BLaER1 (cell line): ENCODE measurements around the gene EFCAB12.
"Not testable (repeated sequence)": the region's sequence is repeated elsewhere in the genome, so short reads cannot be mapped to it uniquely, and the experiment has no call there.

Experiments
- H3K27ac ChIP-seq: shearing (Covaris generic); formaldehyde crosslinking; 2 replicates; pipeline ENCODE4 v1.8.1; 2022
- H3K27me3 ChIP-seq: shearing (Covaris generic); formaldehyde crosslinking; 2 replicates; pipeline ENCODE4 v1.8.1; 2022
- H3K36me3 ChIP-seq: shearing (Covaris generic); formaldehyde crosslinking; 2 replicates; pipeline ENCODE4 v1.8.1; 2022
- H3K4me1 ChIP-seq: shearing (Covaris generic); formaldehyde crosslinking; 2 replicates; pipeline ENCODE4 v1.8.1; 2022
- H3K4me2 ChIP-seq: shearing (Covaris generic); formaldehyde crosslinking; 2 replicates; pipeline ENCODE4 v1.8.1; 2022
- H3K4me3 ChIP-seq: shearing (Covaris generic); formaldehyde crosslinking; 2 replicates; pipeline ENCODE4 v1.8.1; 2022
- H3K9ac ChIP-seq: shearing (Covaris generic); formaldehyde crosslinking; 2 replicates; pipeline ENCODE4 v1.8.1; 2022
- H3K9me3 ChIP-seq: shearing (Covaris generic); formaldehyde crosslinking; 2 replicates; pipeline ENCODE4 v1.8.1; 2022
- H4K20me1 ChIP-seq: shearing (Covaris generic); formaldehyde crosslinking; 2 replicates; pipeline ENCODE4 v1.8.1; 2022
- Cebpa-rat ChIP-seq: shearing (Covaris generic); IDR thresholded peaks from 2 replicates; pipeline ENCODE4 v1.8.1; 2022

EFCAB12 gene

DNA sequence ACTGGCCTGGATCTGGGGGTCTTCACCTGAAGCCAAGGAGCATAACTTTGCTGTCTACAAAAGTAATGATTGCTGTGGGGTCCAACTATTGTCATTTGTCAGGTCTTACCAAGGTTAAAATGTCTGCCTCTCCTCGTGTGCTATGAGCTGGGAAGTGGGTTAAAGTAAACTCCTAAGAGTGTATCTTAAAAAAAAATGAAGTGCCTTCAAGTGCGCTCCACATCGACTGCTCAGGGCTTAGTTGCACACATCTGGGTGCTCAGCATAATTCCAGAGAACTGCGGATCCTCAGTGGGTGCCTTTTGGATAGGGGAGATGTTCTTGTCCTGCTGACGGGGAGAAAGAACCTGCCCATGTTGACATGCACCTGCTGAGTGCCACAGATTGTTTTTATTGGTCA, 40.9 kb downstream of the EFCAB12 start:
- Histone ChIP-seq H3K9ac (no peak overlapping the region), H3K4me2 (no peak overlapping the region), H3K9me3 (no peaks in the 10 kb centered on the region), H3K36me3 (peaks cover 67% of the 10 kb centered on the region), H3K27me3 (no peaks in the 10 kb centered on the region), H4K20me1 (peaks cover 17% of the 10 kb centered on the region), H3K4me3 (no peak overlapping the region), H3K27ac (no peak overlapping the region), H3K4me1 (peaks cover 25% of the 10 kb centered on the region)
- no peak for TF ChIP-seq Cebpa-rat

- Histone ChIP-seq H3K27me3 (no peaks in the 10 kb centered on the region), H3K9me3 (no peaks in the 10 kb centered on the region), H3K4me3 (no peak overlapping the region), H3K36me3 (peaks cover 67% of the 10 kb centered on the region), H3K4me2 (no peak overlapping the region), H4K20me1 (peaks cover 17% of the 10 kb centered on the region), H3K4me1 (peaks cover 25% of the 10 kb centered on the region), H3K9ac (no peak overlapping the region), H3K27ac (no peak overlapping the region)
- TF ChIP-seq Cebpa-rat = no peak
Measured at GRCh38 chr3:129386984-129387383, 41.5 kb downstream of the EFCAB12 start.

GRCh38 chr3:129385507-129385906, 42.9 kb downstream of the EFCAB12 start:
- Histone ChIP-seq H3K36me3 (peaks cover 55% of the 10 kb centered on the region), H3K4me1 (peaks cover 25% of the 10 kb centered on the region), H4K20me1 (peaks cover 10% of the 10 kb centered on the region)
- H3K4me3 ChIP-seq, H3K4me2 ChIP-seq, H3K27me3 ChIP-seq, H3K27ac ChIP-seq, H3K9ac ChIP-seq, H3K9me3 ChIP-seq: not testable (repeated sequence)

DNA sequence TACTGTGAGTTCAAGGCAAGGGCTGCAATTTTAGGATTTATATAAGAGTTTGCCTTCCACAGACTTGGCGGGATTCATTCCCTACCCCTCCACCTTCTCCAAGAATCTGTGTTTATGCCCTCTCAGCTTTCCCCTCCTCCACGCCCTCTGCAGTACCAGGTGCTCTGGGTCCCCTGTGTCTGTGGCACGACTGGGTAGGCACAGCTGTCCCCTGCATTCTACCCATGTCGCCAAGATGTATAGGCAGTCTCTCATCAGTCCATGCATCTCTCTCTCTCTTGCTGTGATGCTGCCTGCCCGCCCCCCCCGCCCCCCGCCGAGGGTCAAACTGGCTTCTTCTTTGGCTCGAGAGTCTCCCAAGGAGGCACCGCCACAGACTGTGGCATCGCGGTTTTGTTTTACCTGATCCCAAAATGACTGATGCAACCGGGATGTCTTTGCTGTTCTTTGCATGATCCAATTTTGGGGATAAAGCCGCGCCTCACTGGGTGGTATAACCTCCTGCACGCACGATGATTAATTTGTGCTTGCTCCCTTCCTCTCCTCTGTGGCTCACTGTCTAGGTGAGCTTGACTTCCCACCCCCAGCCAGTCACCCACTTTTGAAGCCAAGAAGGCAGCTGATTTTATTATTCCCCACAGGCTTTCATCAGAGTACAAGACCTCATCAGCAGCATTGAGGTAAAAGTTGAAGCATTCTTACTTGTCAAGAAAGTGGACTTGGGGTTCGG, 43.7 kb downstream of the EFCAB12 start:
- Histone ChIP-seq H4K20me1 (peaks cover 10% of the 10 kb centered on the region), H3K4me3 (no peak overlapping the region), H3K4me1 (peaks cover 25% of the 10 kb centered on the region), H3K27me3 (no peaks in the 10 kb centered on the region), H3K9ac (no peak overlapping the region), H3K27ac (no peak overlapping the region), H3K4me2 (no peak overlapping the region; the same call in 1 of the 2 replicates), H3K9me3 (peaks cover 10% of the 10 kb centered on the region), H3K36me3 (peaks cover 56% of the 10 kb centered on the region)
- TF ChIP-seq Cebpa-rat = no peak

- not testable (repeated sequence) for H3K27ac ChIP-seq, H3K27me3 ChIP-seq, H3K4me3 ChIP-seq, H3K4me2 ChIP-seq, H3K9ac ChIP-seq
- H3K9me3 ChIP-seq = peaks cover 16% of the 10 kb centered on the region
- H4K20me1 ChIP-seq = peaks cover 10% of the 10 kb centered on the region
- H3K4me1 ChIP-seq = peaks cover 25% of the 10 kb centered on the region
- H3K36me3 ChIP-seq = peaks cover 55% of the 10 kb centered on the region
Measured at GRCh38 chr3:129384103-129384502, 44.3 kb downstream of the EFCAB12 start.

DNA sequence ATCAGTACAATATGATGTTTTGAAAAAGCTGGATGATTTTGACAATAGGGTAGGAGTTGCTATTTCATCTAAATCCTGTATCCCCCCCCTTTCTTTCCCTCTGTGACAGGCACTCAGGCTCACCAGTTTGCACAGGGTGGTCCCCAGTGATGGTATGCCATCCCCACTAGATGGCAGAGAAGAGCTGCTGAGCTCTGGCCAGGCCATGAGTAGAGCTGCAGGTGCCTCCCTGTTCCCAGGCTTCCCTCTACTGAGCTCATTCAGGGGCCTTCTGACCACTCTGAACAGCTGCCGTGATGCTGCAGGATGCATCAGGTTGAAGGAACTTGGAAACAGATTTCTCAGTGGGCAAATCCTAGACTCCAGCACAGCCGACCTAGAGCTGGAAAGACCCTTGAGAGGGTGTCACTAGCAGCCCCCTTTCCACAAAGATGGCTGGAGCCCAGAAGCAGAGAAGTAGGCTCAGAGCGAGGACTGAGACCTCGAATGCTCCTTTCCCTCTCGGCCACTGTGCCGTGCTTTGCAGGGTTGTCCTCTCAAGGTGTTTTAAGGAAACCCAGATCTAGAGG, 45.1 kb downstream of the EFCAB12 start:
- H3K27me3 ChIP-seq = no peaks in the 10 kb centered on the region
- peaks cover 55% of the 10 kb centered on the region for H3K36me3 ChIP-seq
- H3K4me3 ChIP-seq = no peak overlapping the region
- peaks cover 25% of the 10 kb centered on the region for H3K4me1 ChIP-seq
- H3K4me2 ChIP-seq = no peak overlapping the region; the same call in 1 of the 2 replicates
- TF ChIP-seq Cebpa-rat = no peak
- peaks cover 24% of the 10 kb centered on the region for H3K9me3 ChIP-seq
- no peak overlapping the region for H3K9ac ChIP-seq
- H4K20me1 ChIP-seq = peaks cover 10% of the 10 kb centered on the region
- H3K27ac ChIP-seq = no peak overlapping the region

DNA sequence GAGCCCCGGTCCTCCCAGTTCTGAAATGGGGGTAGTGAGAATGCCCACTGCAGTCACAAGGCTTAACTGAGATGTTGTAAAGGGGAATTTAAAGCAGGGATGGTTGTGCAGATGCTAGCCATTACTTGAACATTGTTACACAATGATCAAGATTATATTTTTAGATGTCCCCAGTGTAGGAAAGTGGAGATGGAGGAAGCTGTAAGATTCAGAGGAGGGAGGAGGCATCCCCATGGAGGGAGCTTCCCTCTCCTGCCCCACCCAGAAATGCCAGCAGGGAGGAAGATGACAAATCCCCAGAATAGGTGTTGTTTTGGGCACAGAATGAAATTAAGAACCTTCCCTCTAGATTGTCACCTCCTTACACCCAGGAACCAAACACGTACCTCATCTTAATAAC, 46.1 kb downstream of the EFCAB12 start:
- TF ChIP-seq Cebpa-rat = no peak
- peaks cover 55% of the 10 kb centered on the region for H3K36me3 ChIP-seq
- H3K4me1 ChIP-seq = peaks cover 25% of the 10 kb centered on the region
- H3K9me3 ChIP-seq = peaks cover 34% of the 10 kb centered on the region
- H3K4me2 ChIP-seq = no peak overlapping the region
- H4K20me1 ChIP-seq = peaks cover 10% of the 10 kb centered on the region
- H3K27me3 ChIP-seq = no peaks in the 10 kb centered on the region
- no peak overlapping the region for H3K9ac ChIP-seq
- H3K27ac ChIP-seq = no peak overlapping the region
- H3K4me3 ChIP-seq = no peak overlapping the region

- no peak overlapping the region for H3K27ac ChIP-seq
Measured at GRCh38 chr3:129379582-129380358, 48.7 kb downstream of the EFCAB12 start.

DNA sequence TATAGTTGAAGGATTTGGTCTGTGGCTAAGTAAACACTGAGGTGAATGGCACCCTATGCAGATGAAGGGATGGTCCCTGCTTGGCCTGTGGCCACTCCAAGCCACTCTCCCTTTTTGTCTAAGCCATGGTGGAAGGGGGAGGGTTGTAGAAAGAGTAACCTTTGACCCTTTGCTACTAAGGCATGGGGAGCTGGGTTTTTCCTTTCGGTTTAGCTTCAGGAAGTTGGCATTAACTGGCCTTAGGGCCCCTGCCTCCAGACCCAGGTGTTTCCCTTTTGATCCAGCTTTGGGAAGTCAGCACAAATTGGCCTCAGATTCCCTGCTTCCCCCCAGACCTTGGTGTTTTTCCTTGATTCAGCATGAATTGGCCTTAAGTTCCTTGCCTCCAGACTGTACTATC, 49.5 kb downstream of the EFCAB12 start:
- Histone ChIP-seq H3K4me2 (no peak overlapping the region), H3K4me1 (peaks cover 7% of the 10 kb centered on the region), H3K36me3 (peaks cover 38% of the 10 kb centered on the region), H3K27me3 (no peaks in the 10 kb centered on the region), H3K9ac (no peak overlapping the region), H3K4me3 (no peak overlapping the region), H3K9me3 (peaks cover 41% of the 10 kb centered on the region), H3K27ac (no peak overlapping the region), H4K20me1 (peaks cover 10% of the 10 kb centered on the region)
- TF ChIP-seq Cebpa-rat = no peak

More at GRCh38 chr3:129379582-129380358, 48.7 kb downstream of the EFCAB12 start:
- Histone ChIP-seq H3K4me3 (no peak overlapping the region), H3K36me3 (peaks cover 38% of the 10 kb centered on the region), H3K9me3 (peaks cover 41% of the 10 kb centered on the region), H4K20me1 (peaks cover 10% of the 10 kb centered on the region), H3K9ac (no peak overlapping the region), H3K4me2 (no peak overlapping the region), H3K27me3 (no peaks in the 10 kb centered on the region), H3K4me1 (peaks cover 15% of the 10 kb centered on the region)
- no peak for TF ChIP-seq Cebpa-rat

GRCh38 chr3:129377615-129378014, 50.8 kb downstream of the EFCAB12 start:
- no peak overlapping the region for H3K4me2 ChIP-seq
- H3K4me1 ChIP-seq = no peaks in the 10 kb centered on the region
- H3K36me3 ChIP-seq = peaks cover 38% of the 10 kb centered on the region
- H3K27ac ChIP-seq = no peak overlapping the region
- H3K4me3 ChIP-seq = no peak overlapping the region
- no peaks in the 10 kb centered on the region for H3K27me3 ChIP-seq
- no peaks in the 10 kb centered on the region for H4K20me1 ChIP-seq
- no peak for TF ChIP-seq Cebpa-rat
- H3K9me3 ChIP-seq = peaks cover 41% of the 10 kb centered on the region
- no peak overlapping the region for H3K9ac ChIP-seq
